ENCODE measurements around the gene TUBA3C.

GRCh38 chr13:19155321-19155861, 26.2 kb downstream of the TUBA3C start:
- TF ChIP-seq EZH2 (IDR thresholded peaks at IDR 0.05; ENCODE audit: borderline replicate concordance, insufficient read depth, low read length, poor library complexity, severe bottlenecking) (no peak), CTCF (IDR thresholded peaks at IDR 0.05; ENCODE audit: poor library complexity, severe bottlenecking) (no peak)
